ENCODE measurements around the gene SIGLEC14.

DNA sequence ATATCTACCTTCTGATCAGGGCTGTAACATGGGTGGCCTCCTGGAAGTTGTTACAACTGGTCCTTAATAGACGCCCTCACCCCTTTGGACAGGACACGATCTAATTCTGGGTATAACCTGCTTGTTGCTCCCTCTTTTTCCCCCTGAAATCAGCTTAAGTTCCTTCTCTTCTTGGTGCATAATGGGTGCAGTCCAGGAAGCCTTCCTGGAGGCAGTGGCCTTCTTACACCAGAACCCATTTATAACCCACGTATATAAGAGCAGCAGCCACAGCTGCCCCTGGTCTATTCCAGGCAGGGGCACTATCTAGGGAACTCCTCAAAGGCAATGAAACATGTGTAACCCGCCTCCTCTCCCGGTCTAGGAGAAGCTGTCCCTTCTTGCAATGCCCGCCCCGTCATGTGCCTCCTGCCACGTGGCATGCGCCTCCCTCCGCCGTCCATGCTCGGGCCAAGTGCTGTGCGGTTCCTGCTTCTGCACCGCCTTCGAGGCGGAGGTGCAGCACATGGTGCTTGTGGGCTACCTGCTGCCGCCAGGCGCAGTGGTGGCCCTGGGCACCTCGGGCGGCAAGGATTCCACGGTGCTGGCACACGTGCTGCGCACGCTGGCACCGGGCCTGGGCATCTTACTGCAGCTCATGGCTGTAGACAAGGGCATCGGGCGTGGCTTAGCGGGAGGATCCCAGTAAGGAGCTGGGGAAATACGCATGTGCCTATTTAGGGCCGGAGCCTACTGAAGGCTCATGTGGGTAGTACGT lies 48.3 kb downstream of the SIGLEC14 start:
- TF ChIP-seq, protein P1, sequence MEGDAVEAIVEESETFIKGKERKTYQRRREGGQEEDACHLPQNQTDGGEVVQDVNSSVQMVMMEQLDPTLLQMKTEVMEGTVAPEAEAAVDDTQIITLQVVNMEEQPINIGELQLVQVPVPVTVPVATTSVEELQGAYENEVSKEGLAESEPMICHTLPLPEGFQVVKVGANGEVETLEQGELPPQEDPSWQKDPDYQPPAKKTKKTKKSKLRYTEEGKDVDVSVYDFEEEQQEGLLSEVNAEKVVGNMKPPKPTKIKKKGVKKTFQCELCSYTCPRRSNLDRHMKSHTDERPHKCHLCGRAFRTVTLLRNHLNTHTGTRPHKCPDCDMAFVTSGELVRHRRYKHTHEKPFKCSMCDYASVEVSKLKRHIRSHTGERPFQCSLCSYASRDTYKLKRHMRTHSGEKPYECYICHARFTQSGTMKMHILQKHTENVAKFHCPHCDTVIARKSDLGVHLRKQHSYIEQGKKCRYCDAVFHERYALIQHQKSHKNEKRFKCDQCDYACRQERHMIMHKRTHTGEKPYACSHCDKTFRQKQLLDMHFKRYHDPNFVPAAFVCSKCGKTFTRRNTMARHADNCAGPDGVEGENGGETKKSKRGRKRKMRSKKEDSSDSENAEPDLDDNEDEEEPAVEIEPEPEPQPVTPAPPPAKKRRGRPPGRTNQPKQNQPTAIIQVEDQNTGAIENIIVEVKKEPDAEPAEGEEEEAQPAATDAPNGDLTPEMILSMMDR (IDR thresholded peaks at IDR 0.05) = no peak
- no peak for TF ChIP-seq EP300 (IDR thresholded peaks at IDR 0.05)
- TF ChIP-seq POLR2A (IDR thresholded peaks at IDR 0.05) = no peak
